Left lobe of liver (tissue), 2 donors: Measurements from ENCODE around the gene KLHL30. TPM values are rescaled to one million over a fixed set of nuclear protein-coding genes. Genes with fewer than 3 reads are reported as not detected.
A peak's percentile ranks its signal among the peaks of the same experiment; 100 is the strongest.

Source experiments
- ATAC-seq: fragments of 200-7000 bp; cut with Tn5 transposase; one replicate; pipeline ENCODE4 v1.9.1; 2020; ENCODE audit warnings: mild to moderate bottlenecking, moderate library complexity
- DNase-seq: peaks from one replicate; pipeline ENCODE4 v3.0.0-alpha.2; 2020; ENCODE audit warnings: low spot score
- total RNA-seq: library from RNA; stranded (reverse); gene quantifications from one replicate; pipeline ENCODE4 v1.2.1, GENCODE V29; 2021
- donor health status: DM: no; HTN: no; CAD: no; lungs with moderate emphysema.
- donor health status: DM: no; HTN: yes; CAD: no.

KLHL30 gene
- 0.10 TPM for total RNA-seq

- no peak for DNase-seq
- no peak for ATAC-seq
Measured at GRCh38 chr2:238138331-238139195, at the start of gene KLHL30. TSS of gene KLHL30 (plus strand) at chr2:238138668. CDS start at chr2:238140755, 2,087 bp downstream.

- no peak for DNase-seq
Measured at GRCh38 chr2:238090887-238091286, 47.6 kb upstream of the KLHL30 start.

DNA sequence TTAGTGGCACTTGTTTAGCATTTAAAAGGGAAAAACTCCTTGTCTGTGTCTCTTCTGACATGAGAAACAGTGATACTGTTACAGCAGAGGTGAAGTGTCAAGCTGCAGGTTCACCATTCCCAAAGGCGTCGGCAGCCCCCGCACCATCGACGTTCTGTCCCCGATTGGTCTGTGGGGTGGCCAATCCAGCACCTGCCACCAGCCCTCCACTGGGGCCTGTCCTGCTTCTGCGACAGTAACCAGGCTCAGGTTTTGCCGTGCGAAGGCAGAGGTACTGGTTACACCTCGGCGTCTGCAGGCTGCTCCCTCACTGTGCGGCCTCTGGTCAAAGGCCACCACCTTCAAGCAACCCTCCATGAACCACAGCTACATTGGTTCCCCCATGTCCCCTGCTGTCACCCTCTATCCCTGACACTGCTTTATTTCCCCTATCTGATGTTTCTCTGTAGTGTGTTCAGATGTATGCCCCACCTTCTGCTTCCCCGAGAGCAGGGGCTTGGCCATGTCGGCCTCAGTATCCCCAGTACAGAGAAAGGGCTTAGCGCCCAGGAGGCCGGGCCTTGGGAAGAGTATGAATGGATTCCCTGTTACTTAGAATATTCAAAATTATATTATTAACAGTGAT, 46.9 kb upstream of the KLHL30 start:
- no peak for ATAC-seq
- no peak for DNase-seq

More at GRCh38 chr2:238090887-238091286, 47.6 kb upstream of the KLHL30 start:
- ATAC-seq: no peak

DNA sequence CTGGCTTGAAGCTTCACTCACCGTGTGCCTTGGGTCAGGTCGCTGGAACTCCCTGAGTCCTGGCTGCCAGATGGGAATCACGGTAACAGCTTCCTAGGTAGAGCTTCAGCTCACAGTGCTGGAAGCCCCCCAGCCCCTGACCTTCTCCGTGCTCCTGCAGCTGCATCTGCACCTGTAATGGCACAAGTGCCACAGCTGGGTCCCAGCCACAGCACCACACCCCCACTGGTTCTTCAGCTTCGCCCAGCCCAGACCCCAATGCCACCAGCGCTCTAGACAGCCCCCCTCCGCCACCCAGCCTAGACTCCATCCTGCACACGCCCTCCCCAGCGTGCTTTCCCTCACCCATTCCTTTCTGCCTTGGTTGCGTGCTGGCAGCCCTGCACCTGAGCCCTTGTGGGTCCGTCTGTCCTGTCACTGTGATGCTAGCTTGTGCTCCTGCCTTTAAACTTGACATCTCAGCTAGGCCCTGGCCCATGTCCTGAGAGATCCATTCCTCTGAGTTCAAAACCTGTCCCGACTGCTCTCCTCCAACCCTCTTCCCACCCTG, 45.9 kb upstream of the KLHL30 start:
- DNase-seq (no peak), ATAC-seq (no peak)

DNA sequence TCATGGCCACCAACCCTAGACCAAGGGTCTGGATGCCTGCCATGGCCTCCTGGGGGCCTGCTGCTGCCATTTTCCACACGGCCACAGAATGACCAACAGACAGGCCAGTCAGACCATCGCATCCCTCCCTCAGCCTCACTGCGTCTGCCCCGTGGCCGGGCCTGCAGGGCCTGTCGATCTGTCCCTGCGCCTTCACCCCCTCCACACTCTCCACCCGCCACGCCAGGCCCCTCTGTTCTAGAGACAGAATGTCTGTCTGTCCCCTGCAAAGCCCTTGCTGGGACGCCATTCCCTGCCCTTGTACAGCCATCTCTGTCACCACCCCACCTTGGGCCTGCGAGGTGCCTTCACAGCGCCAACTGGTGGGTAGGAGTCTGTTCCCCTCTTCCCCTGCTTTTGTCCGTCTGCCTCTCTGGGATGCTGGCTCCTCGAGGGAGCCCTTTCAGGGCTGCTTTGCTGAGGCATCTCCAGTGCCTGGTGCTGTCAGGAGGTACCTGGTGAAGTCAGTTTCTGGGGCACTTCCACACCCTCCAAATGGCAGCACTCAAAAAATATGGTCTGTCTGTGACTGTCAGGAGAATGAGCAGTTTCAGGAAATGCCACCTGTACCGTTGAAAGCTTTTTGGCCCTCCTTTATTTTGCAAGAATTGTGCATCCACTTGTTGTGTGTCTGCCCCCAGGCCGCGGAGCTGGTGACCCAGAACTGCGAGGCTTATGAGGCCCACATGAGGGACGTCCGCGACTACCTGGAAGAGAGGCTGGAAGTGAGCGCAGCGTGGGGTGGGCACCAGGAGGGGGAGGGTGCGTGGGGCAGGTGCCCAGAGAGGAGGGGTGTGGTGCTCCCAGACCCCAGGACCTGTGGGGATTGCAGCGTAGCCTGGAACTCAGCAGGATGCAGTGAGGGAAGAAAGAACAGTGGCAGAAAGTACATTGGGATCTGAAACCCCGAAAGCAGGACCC, 45.0 kb upstream of the KLHL30 start:
- no peak for DNase-seq
- no peak for ATAC-seq

DNA sequence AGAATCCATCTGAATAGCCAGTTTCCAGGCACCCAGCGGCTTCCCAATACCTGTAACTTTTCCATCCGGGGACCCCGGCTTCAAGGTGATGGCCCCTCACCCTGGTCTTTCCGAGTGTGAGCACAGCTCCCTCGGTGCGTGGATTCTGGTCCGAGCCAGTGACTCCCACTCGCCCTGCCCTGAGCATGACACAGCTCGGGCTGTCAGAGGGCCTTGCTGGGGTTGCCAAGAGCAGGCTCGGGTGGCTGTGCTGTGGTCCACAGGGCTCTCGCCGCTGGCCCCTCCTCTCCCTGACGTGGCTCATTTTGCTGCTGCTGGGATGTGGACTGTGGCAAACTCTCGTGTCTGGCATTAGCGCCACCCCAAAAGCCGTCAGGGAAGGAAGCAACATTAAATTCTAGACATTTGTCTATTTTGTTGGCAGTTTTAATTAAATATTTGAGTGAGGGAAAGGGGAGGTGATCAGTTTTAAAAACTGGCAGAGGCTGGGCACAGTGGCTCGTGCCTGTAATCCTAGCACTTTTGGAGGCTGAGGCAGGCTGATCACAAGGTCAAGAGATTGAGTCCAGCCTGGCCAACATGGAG, 43.9 kb upstream of the KLHL30 start:
- no peak for DNase-seq
- no peak for ATAC-seq

DNA sequence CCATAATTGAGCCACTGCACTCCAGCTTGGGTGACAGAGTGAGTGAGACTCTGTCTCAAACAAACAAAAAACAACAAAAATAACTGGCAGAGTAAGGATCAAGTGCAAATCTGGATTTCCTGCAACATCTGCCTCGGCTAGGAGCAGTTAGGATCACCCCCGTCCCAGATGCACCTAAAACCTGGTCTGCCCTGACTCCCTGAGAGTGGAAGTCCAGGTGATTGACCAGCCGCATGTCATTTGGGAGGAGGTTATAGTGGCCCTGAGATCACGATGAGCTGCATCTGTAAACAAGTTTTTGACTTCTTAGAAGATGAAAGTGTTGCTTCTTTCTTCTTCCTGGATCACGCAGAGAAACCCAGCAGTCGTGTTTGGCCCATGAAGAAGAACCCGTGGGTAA, 43.3 kb upstream of the KLHL30 start:
- no peak for ATAC-seq

DNA sequence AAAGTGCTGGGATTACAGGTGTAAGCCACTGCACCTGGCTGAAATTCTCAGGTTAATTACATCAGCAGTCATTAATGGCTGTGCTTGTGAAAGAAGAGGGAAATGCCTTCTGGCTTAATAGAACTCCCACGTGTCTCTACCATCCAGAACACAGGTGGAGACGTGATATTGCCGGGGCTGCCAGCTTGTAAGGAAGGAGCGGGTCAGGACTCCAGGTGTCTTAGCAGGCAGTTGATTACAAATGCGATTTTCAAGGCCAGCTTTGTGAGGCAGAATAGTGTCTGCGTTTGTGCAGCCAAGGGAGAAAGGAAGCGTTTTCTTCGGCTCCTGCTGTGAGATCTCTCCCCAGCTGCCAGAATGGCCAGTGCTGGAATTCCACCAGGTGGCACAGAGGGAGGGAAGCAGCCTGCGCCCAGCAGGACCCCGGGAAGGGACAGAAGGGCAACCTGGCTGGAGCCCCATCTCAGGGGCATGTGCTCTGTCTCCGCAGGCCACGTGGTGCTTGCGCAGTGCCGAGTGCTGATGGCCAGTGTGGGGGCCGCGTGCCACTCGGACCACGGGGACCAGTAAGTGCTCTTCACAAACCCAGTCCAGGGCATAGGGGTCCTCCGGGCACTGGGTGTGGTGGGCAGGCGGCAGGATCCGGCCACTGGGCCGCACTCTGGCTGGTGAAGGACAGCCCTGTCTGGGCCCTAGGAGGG, 42.0 kb upstream of the KLHL30 start:
- DNase-seq: no peak
- ATAC-seq: no peak

More for the DNA sequence above, 43.3 kb upstream of the KLHL30 start:
- no peak for DNase-seq

- DNase-seq: peak; percentile 42
- no peak for ATAC-seq
Measured at GRCh38 chr2:238097201-238097987, 41.1 kb upstream of the KLHL30 start.

- peak; percentile 72 for DNase-seq
- peak; percentile 92 for ATAC-seq
Measured at GRCh38 chr2:238097988-238098871, 40.2 kb upstream of the KLHL30 start.

DNA sequence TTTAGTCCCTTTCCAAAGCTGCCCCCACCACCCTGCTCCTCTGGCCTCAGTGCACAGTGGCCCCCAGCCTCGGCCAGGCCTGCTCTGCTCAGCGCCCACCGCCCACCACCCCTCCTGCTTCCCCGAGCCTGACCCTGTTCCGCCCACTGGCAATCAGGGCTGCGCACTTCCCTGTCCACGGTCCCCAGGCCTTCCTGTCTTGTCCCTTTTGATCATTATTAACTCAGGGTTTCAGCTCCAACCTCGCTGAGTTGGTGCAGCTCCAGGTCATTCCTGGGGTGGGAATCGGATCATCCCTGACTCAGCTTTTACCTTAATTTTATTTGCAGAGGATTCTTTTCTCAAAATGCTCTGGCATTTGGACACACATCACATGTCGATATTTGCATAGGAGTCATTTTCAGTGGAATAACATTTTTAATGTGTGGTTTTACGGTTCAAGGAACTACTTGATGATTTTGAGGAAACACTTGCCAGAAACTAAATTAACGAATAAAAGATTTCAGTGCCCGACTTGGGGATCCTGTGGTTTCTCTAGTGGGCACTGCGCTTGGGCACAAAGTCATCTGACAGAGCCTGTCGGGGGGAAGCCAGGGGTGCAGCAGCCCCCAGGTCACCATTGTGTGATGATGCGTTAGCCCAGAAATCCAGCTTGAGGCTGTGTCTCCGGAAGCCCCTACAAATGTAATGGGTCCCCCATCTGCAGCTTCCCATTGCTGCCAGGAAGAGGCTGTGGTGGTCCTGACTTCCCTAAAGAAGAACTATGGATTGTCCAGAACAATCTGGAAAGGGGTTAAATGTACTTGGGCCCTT, 39.4 kb upstream of the KLHL30 start:
- DNase-seq (peak; percentile 53), ATAC-seq (peak; percentile 60)

DNA sequence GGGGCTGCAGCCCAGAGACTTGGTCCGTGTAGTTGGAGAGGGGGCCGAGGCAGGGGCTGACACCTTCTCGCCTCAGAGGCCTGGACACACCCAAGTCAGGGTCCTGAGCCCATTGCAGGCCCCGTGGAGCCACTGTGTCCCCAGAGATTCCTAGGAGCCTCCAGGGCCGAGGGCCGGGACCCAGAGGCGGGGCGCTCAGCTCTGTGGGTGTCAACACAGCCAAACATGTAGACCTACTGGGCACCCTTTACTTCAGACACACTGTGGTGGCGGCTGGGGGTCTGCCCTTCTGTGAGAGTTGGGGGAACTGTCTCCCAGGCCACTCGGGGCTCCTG, 38.8 kb upstream of the KLHL30 start:
- no peak for ATAC-seq
- DNase-seq: peak; percentile 49

DNA sequence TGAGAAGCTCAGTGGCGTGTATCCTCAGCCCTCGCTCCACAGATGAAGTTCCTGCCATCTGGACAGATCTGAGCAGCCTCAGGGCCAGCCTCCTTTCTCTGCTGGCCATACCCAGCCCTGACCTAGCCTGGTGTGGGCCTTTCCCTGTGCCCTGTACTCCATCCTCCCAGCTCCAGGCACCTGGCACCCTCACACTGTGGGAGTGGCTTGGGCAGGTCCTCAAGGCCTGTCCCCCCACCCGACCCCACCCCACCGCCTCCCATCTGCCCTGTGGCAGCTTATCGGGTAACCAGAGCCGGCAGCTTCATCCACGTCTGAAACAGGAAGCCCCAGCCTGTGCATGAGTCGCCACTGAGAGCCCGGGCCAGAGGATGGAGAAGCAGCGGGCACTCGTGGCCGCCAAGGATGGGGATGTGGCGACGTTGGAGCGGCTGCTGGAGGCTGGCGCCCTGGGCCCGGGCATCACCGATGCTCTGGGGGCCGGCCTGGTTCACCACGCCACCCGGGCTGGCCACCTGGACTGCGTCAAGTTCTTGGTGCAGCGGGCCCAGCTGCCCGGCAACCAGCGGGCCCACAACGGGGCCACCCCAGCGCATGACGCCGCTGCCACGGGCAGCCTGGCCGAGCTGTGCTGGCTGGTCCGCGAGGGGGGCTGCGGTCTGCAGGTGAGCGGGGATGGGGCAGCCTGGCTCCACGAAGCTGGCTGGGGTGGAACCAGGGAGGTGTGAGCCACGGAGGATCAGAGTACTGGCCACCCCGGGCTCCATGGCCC, 38.2 kb upstream of the KLHL30 start, which contains the start of gene ESPNL:
ESPNL (plus strand) TSS at position 292 of the 772 bp plus-strand sequence; CDS start at position 372, 80 bp downstream.
- DNase-seq (peak; percentile 39), ATAC-seq (no peak)

DNA sequence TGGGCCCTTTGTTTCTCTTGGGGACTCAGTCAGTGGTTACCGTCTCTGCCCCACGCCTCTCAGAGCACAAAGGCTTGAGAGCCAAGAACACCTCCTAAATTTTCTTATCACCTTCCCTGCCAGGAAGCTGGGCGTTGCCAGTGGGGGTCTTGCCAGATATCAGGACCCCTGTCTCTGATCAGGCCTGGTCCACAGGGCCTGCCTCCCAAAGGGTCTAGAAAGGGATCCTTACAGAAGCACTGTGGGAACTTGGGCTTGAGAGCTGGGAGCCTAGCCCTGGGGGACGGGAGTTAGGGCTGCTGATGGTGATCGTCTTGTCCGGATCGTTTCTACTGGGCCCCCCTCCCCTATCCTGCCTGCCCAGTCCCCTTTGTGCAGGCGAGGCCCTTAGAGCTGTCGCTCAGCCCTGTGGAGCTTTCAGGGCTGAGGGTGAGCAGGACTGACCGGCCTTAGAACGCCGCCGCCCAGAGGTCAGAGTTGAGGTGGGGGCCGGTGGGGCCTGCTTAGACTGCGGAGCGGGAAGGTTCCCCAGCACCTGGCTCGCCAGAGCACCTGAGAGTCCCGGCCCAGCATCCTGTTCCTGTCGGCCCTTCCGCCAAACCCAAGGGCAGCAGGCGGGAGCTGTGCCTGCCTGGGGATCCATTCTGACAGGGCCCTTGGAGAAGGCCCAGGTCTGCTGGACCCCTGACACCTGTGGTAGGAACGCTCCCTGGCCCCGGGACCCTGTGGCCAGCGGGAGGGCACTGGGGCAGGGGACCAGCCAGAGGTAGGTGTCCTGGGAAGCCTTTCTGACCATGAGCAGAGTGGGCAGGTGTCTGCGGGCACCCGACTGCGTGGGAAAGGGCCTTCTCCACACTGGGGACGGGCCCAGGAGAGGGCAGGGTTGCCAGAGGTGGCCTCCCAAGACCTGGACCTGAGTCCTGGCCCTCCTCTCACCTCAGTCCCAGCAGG, 37.4 kb upstream of the KLHL30 start:
- no peak for ATAC-seq

More for the DNA sequence above, 37.4 kb upstream of the KLHL30 start:
- DNase-seq: peak; percentile 41
